Measurements from ENCODE around the gene BMPR1A. TPM values are rescaled to one million over a fixed set of nuclear protein-coding genes. Genes with fewer than 3 reads are reported as not detected.

Gene BMPR1A
- total and polyA plus RNA-seq, 10 of the 15 experiments (the other 5 are each of a cell fraction or from before 2014, with no cell fraction given): 2.3 to 22.7 (median 13.1) TPM

- intact Hi-C loops (cut with micrococcal nuclease; ENCODE audit: unreplicated experiment) (loop anchor here (5.0 kb wide), 2 partner anchors 210 to 265 kb away; no protein-coding TSS in a partner anchor), in situ Hi-C loops (cut with MboI) (no loop called here)
- ChIA-PET RAD21 (ENCODE audit: unreplicated experiment) (no interaction called here), CTCF (interaction anchor here (0.7 to 3.9 kb wide), 6 partner anchors 10 to 248 kb away, joined by 3 to 25 read pairs (median 5); no protein-coding TSS in a partner anchor), SMC1A (ENCODE audit: uncharacterized antibody, unreplicated experiment) (interaction anchor here (0.6 to 3.0 kb wide), 4 partner anchors 10 to 1188 kb away, joined by 3 to 8 read pairs (median 4); no protein-coding TSS in a partner anchor), POLR2A (interaction anchor here (0.7 kb wide), 1 partner anchor 227 kb away, joined by 3 read pairs; no protein-coding TSS in a partner anchor)
- H3K27ac ChIP-seq (ENCODE audit: control insufficient read depth, insufficient read depth): no peak overlapping the region
- H3K9ac ChIP-seq (ENCODE audit: control insufficient read depth, insufficient read depth, low read length): no peak overlapping the region
- H3K79me2 ChIP-seq (ENCODE audit: control insufficient read depth, insufficient read depth, low read length): no peaks in the 10 kb centered on the region
- no peaks in the 10 kb centered on the region for H3K36me3 ChIP-seq (ENCODE audit: control insufficient read depth in 2 of 2, insufficient read depth in 2 of 2, low read length in 1 of 2)
- no TSS peak for BruUV-seq (replicated peaks)
- no peak for ATAC-seq
- no peak for DNase-seq (ENCODE audit: low read depth, low spot score)
- H3K9me3 ChIP-seq (replicated peaks; ENCODE audit: control insufficient read depth, insufficient read depth, low read length): no peaks in the 10 kb centered on the region
- no peak overlapping the region for H2AFZ ChIP-seq (ENCODE audit: control insufficient read depth, low read depth, low read length)
- no peaks in the 10 kb centered on the region for H3K27me3 ChIP-seq (replicated peaks in 1 of 2; ENCODE audit: control insufficient read depth in 2 of 2, insufficient read depth in 2 of 2, low read length in 1 of 2)
- H3K4me2 ChIP-seq (ENCODE audit: control insufficient read depth, insufficient read depth): no peak overlapping the region
- H3K4me1 ChIP-seq (ENCODE audit: control insufficient read depth, insufficient read depth, low read length): no peaks in the 10 kb centered on the region; the same call in 1 of the 2 replicates
- WGBS (ENCODE audit: insufficient coverage, insufficient replicate concordance, low lambda C conversion rate, missing lambda C conversion rate): 58% methylated on average over 13 of the region's 13 CpGs
- H3K4me3 ChIP-seq: no peak overlapping the region
- FAIRE-seq: no peak
- TF ChIP-seq ESRRA (IDR thresholded peaks at IDR 0.05; ENCODE audit: low read length) (no peak), SUPT20H (IDR thresholded peaks at IDR 0.05; ENCODE audit: borderline replicate concordance, control insufficient read depth, low read depth, low read length) (no peak), CHD1 (IDR thresholded peaks at IDR 0.05; ENCODE audit: low read depth, low read length) (no peak), NFIC (IDR thresholded peaks at IDR 0.05; ENCODE audit: low read depth, low read length) (no peak), GABPA (IDR thresholded peaks at IDR 0.05; ENCODE audit: low read depth) (no peak), TAF1 (IDR thresholded peaks at IDR 0.05; ENCODE audit: borderline replicate concordance, low read depth, low read length) (no peak), BCL11A (IDR thresholded peaks at IDR 0.05; ENCODE audit: low read depth, low read length) (no peak), KDM1A (IDR thresholded peaks at IDR 0.05; ENCODE audit: borderline replicate concordance) (no peak), ZNF622 (IDR thresholded peaks at IDR 0.05) (no peak), SREBF2 (IDR thresholded peaks at IDR 0.05; ENCODE audit: low read length) (no peak), ZBTB4 (CRISPR knock-in tag; IDR thresholded peaks at IDR 0.05) (no peak), FOXM1 (IDR thresholded peaks at IDR 0.05; ENCODE audit: low read depth, low read length) (no peak), ZSCAN29 (IDR thresholded peaks at IDR 0.05) (no peak)
- H4K20me1 ChIP-seq (ENCODE audit: control insufficient read depth, insufficient read depth): no peaks in the 10 kb centered on the region
These were observed 180.5 kb downstream of the BMPR1A start for GRCh38 chr10:86936661-86937501.

Data from GM12878 (cell line).